CD1c-positive myeloid dendritic cell (primary cell): Measurements from ENCODE around the gene STXBP2.

Experiments used
- DNase-seq: peaks from one replicate; pipeline ENCODE4 v3.0.0-alpha.2; 2016; ENCODE audit errors: extremely low spot score

STXBP2 gene

GRCh38 chr19:7636691-7637373 lies at the start of gene STXBP2:
TSS of gene STXBP2 (plus strand) at chr19:7637110. CDS start at chr19:7637150, 40 bp downstream.
- peak; percentile 91 for DNase-seq

- no peak for DNase-seq
Observed at GRCh38 chr19:7589822-7590221, 47.1 kb upstream of the STXBP2 start.

DNA sequence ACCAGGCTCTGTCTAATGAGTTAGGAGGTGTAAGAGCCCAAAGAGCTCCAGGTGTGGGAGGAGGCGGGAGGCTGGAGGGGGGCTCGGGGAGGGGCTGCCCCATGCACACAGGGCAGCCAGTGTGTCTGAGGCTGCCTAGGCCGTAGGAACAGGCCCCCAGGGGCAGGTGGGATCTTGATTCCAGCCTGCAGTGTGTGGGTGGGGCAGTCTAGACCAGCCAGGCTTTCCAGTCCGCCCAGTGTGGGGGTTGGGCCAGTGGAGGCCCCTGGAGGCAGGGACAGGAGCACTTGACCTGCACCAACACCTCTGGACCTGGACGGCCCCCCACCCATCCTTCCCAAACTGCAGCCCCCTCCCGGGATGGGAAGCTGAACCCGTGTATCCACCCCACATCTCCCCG lies 46.7 kb upstream of the STXBP2 start:
- no peak for DNase-seq

GRCh38 chr19:7595466-7596133 lies 41.3 kb upstream of the STXBP2 start, which contains the start of gene CAMSAP3:
TSS of gene CAMSAP3 (plus strand) at chr19:7595863. CDS start at chr19:7596003, 140 bp downstream.
- peak; percentile 9 for DNase-seq

GRCh38 chr19:7596211-7596937 lies 40.5 kb upstream of the STXBP2 start:
- no peak for DNase-seq

- no peak for DNase-seq
Observed at GRCh38 chr19:7597689-7598088, 39.2 kb upstream of the STXBP2 start.

- DNase-seq = no peak
Observed at GRCh38 chr19:7598180-7598579, 38.7 kb upstream of the STXBP2 start.

DNA sequence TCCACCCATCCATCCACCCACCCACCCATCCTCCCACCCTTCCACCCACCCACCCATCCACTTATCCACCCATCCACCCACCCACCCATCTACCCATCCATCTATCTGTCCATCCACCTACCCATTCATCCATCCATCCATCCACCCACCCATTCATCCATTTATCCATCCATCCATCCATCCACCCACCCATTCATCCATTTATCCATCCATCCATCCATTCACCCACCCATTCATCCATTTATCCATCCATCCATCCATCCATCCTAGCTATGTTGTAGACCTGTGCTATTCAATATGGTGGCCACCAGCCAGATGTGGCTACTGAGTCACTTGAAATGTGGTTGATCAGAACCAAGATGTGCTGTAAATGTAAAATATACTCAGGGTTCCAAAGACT lies 36.2 kb upstream of the STXBP2 start:
- DNase-seq = no peak

GRCh38 chr19:7602240-7602934 lies 34.5 kb upstream of the STXBP2 start:
- no peak for DNase-seq

GRCh38 chr19:7602935-7603497 lies 33.9 kb upstream of the STXBP2 start:
- no peak for DNase-seq

DNA sequence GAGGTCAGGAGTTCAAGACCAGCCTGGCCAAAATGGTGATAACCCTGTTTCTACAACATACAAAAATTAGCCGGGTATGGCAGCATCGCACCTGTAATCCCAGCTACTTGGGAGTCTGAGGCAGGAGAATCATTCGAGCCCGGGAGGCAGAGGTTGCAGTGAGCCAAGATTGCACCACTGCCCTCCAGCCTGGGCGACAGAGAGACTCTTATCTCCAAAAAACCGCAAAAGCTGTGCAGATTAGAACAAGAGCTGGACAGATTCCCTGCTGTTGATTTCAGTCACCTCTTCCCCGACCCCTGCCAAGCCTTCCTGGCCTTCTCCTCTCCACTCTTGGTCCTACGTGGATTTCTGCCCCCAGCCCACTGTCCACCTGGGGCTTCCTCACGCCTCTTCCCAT lies 33.0 kb upstream of the STXBP2 start:
- DNase-seq = no peak

- DNase-seq = peak; percentile 59
Observed at GRCh38 chr19:7605490-7606222, 31.3 kb upstream of the STXBP2 start.

- DNase-seq = no peak
Observed at GRCh38 chr19:7606289-7606688, 30.6 kb upstream of the STXBP2 start.

GRCh38 chr19:7607212-7607873 lies 29.6 kb upstream of the STXBP2 start:
- DNase-seq = no peak

- no peak for DNase-seq
Observed at GRCh38 chr19:7607874-7608560, 28.9 kb upstream of the STXBP2 start.

DNA sequence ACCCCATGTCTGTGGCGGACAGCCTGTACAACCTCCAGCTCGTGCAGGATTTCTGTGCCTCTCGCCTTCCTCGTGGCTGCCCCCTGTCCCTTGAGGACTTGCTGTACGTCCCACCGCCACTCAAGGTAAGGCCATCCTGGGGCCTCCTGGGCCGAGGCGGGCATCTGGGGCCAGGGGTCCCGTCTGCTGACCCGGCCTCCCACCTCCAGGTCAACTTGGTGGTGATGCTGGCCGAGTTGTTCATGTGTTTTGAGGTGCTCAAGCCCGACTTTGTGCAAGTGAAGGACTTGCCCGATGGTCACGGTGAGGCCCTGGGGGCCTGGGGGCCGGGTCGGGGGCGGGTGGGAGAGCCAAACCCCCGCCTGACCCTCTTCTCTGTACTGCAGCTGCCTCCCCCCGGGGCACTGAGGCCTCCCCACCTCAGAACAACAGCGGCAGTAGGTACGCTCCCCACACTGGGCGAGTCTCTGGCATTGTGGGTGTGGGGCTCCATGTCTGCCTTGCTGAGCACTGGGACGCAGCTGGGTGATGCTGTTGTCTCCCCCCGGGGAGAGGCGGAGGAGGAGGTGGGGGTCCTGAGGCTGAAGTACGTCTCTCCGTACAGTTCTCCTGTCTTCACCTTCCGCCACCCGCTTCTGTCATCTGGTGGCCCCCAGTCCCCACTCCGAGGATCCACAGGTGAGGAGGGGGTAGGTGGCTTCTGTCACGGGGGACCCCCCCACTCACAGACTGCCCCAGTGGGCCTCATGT lies 26.2 kb upstream of the STXBP2 start:
- no peak for DNase-seq

GRCh38 chr19:7611541-7612279 lies 25.2 kb upstream of the STXBP2 start:
- DNase-seq = no peak
